ENCODE results near the gene EPN2.

GRCh38 chr17:19339341-19339815, 102.2 kb downstream of the EPN2 start:
- TF ChIP-seq CTCF (IDR thresholded peaks at IDR 0.05) (no peak), POLR2A (IDR thresholded peaks at IDR 0.05) (no peak)

Data from testis (tissue), 2 donors.